H9 (cell line): ENCODE measurements around the gene DENND1C. TPM values are rescaled to one million over a fixed set of nuclear protein-coding genes. Genes with fewer than 3 reads are reported as not detected.
A peak's percentile ranks its signal among the peaks of the same experiment; 100 is the strongest.

Source experiments
- DNase-seq: peaks from one replicate; pipeline ENCODE4 v3.0.0-alpha.2; 2017
- H2AFZ ChIP-seq: one replicate; pipeline ENCODE4 v1.6.1; 2013; ENCODE audit warnings: mild to moderate bottlenecking, low read length, control low read depth, moderate library complexity
- H2AK5ac ChIP-seq: 2 replicates; pipeline ENCODE4 v1.6.1; 2013; ENCODE audit warnings: low read length, control low read depth, mixed read lengths; ENCODE audit not compliant: insufficient read length
- H2BK120ac ChIP-seq: one replicate; pipeline ENCODE4 v1.6.1; 2013; ENCODE audit warnings: low read depth, mild to moderate bottlenecking, low read length, control low read depth, inconsistent platforms; ENCODE audit not compliant: poor library complexity, severe bottlenecking
- H2BK12ac ChIP-seq: 2 replicates; pipeline ENCODE4 v1.6.1; 2013; ENCODE audit warnings: low read length, control low read depth, mixed read lengths, low read depth; ENCODE audit not compliant: insufficient read length
- H2BK15ac ChIP-seq: 2 replicates; pipeline ENCODE4 v1.6.1; 2013; ENCODE audit warnings: low read depth, low read length, control low read depth
- H2BK20ac ChIP-seq: one replicate; pipeline ENCODE4 v1.6.1; 2013; ENCODE audit warnings: low read depth, mild to moderate bottlenecking, low read length, control low read depth, inconsistent platforms; ENCODE audit not compliant: poor library complexity, severe bottlenecking
- H2BK5ac ChIP-seq: 2 replicates; pipeline ENCODE4 v1.6.1; 2013; ENCODE audit warnings: low read length, control low read depth, mixed read lengths; ENCODE audit not compliant: insufficient read length
- H3K14ac ChIP-seq: 2 replicates; pipeline ENCODE4 v1.6.1; 2013; ENCODE audit warnings: low read length, control low read depth; ENCODE audit not compliant: insufficient read depth
- H3K18ac ChIP-seq: 2 replicates; pipeline ENCODE4 v1.6.1; 2013; ENCODE audit warnings: low read depth, mild to moderate bottlenecking, mixed read lengths, low read length, control low read depth; ENCODE audit not compliant: insufficient read length
- H3K23ac ChIP-seq: 2 replicates; pipeline ENCODE4 v1.6.1; 2013; ENCODE audit warnings: low read length, control low read depth, mixed read lengths, low read depth; ENCODE audit not compliant: insufficient read length
- H3K23me2 ChIP-seq: 2 replicates; pipeline ENCODE4 v1.6.1; 2013; ENCODE audit warnings: low read depth, mild to moderate bottlenecking, mixed read lengths, low read length, control low read depth; ENCODE audit not compliant: insufficient read length, poor library complexity, severe bottlenecking
- H3K27ac ChIP-seq: 2 replicates; pipeline ENCODE4 v1.5.1; 2013; ENCODE audit warnings: low read length, control low read depth, mixed read lengths, low read depth; ENCODE audit not compliant: insufficient read length
- H3K27me3 ChIP-seq: 2 replicates; pipeline ENCODE4 v1.6.1; 2013; ENCODE audit warnings: low read length, control low read depth, inconsistent platforms; ENCODE audit not compliant: insufficient read depth
- H3K4ac ChIP-seq: 2 replicates; pipeline ENCODE4 v1.6.1; 2013; ENCODE audit warnings: low read depth, mild to moderate bottlenecking, control low read depth, inconsistent platforms, low read length, moderate library complexity
- H3K4me1 ChIP-seq: 2 replicates; pipeline ENCODE4 v1.6.1; 2013; ENCODE audit warnings: low read length, control low read depth, inconsistent platforms; ENCODE audit not compliant: insufficient read depth
- H3K4me2 ChIP-seq: 2 replicates; pipeline ENCODE4 v1.6.1; 2013; ENCODE audit warnings: low read length, control low read depth, mixed read lengths; ENCODE audit not compliant: insufficient read length, insufficient read depth
- H3K56ac ChIP-seq: 2 replicates; pipeline ENCODE4 v1.6.1; 2013; ENCODE audit warnings: low read depth, mild to moderate bottlenecking, mixed read lengths, low read length, control low read depth; ENCODE audit not compliant: insufficient read length
- H3K79me1 ChIP-seq: 2 replicates; pipeline ENCODE4 v1.6.1; 2013; ENCODE audit warnings: low read depth, mild to moderate bottlenecking, moderate library complexity, low read length, control low read depth, inconsistent platforms; ENCODE audit not compliant: insufficient read depth, poor library complexity, severe bottlenecking
- H3K79me2 ChIP-seq: 2 replicates; pipeline ENCODE4 v1.6.1; 2013; ENCODE audit warnings: low read length, control low read depth, inconsistent platforms; ENCODE audit not compliant: insufficient read depth
- H3K9ac ChIP-seq: 2 replicates; pipeline ENCODE4 v1.6.1; 2013; ENCODE audit warnings: low read length, control low read depth, mixed read lengths; ENCODE audit not compliant: insufficient read length; ENCODE audit errors: extremely low read depth
- H3K9me3 ChIP-seq: one replicate; pipeline ENCODE4 v1.6.1; 2013; ENCODE audit warnings: low read depth, low read length, inconsistent platforms; ENCODE audit not compliant: control insufficient read depth
- H3T11ph ChIP-seq: one replicate; pipeline ENCODE4 v1.6.1; 2013; ENCODE audit warnings: mild to moderate bottlenecking, low read length, control low read depth, inconsistent platforms
- H4K20me1 ChIP-seq: one replicate; pipeline ENCODE4 v1.6.1; 2013; ENCODE audit not compliant: control insufficient read depth, insufficient read length, insufficient read depth
- H4K5ac ChIP-seq: 2 replicates; pipeline ENCODE4 v1.6.1; 2013; ENCODE audit warnings: low read depth, mild to moderate bottlenecking, mixed read lengths, low read length, control low read depth; ENCODE audit not compliant: insufficient read length
- H4K8ac ChIP-seq: replicated peaks from 2 replicates; pipeline ENCODE4 v1.6.1; 2013; ENCODE audit warnings: low read length, control low read depth, mixed read lengths, low read depth; ENCODE audit not compliant: insufficient read length
- H4K91ac ChIP-seq: 2 replicates; pipeline ENCODE4 v1.6.1; 2013; ENCODE audit warnings: low read depth, mild to moderate bottlenecking, moderate library complexity, mixed read lengths, low read length, control low read depth; ENCODE audit not compliant: insufficient read length
- H3K27ac Mint-ChIP-seq, 3 experiments: 2 replicates in 2 of 3; 3 replicates in 1 of 3; pipeline ENCODE4 v1.8.0; 2020 to 2021; ENCODE audit warnings: mixed read lengths in 3 of 3, mild to moderate bottlenecking in 1 of 3, moderate library complexity in 1 of 3
- H3K27me3 Mint-ChIP-seq: 2 replicates; pipeline ENCODE4 v1.8.0; 2021; ENCODE audit warnings: low read depth, mild to moderate bottlenecking, moderate library complexity, mixed read lengths
- H3K36me3 Mint-ChIP-seq, 3 experiments: 2 replicates in 2 of 3; 3 replicates in 1 of 3; pipeline ENCODE4 v1.8.0; 2020 to 2021; ENCODE audit warnings: low read depth in 3 of 3, mixed read lengths in 3 of 3; ENCODE audit not compliant: insufficient read depth in 1 of 3
- H3K4me1 Mint-ChIP-seq, 2 experiments: 2 replicates each; pipeline ENCODE4 v1.8.0; 2020; ENCODE audit warnings: mixed read lengths in 2 of 2
- H3K4me3 Mint-ChIP-seq, 2 experiments: 2 replicates in 1 of 2; 3 replicates in 1 of 2; pipeline ENCODE4 v1.8.0; 2020 to 2021; ENCODE audit warnings: mild to moderate bottlenecking in 2 of 2, mixed read lengths in 2 of 2, moderate library complexity in 1 of 2
- H3K9me3 Mint-ChIP-seq, 2 experiments: 2 replicates in 1 of 2; 3 replicates in 1 of 2; pipeline ENCODE4 v1.8.0; 2020; ENCODE audit warnings: mild to moderate bottlenecking in 2 of 2, mixed read lengths in 2 of 2, moderate library complexity in 1 of 2
- CTCF ChIP-seq: fragments of 200-600 bp; sonication (generic); conservative IDR thresholded peaks from 3 replicates; pipeline ENCODE4 v1.8.0; 2021; ENCODE audit warnings: antibody characterized with exemption, mild to moderate bottlenecking
- WGBS: extraction: QIAGEN DNeasy Blood & Tissue Kit; methylation state at CpG from one replicate; pipeline ENCODE4 v1.1.7; 2013; ENCODE audit warnings: missing lambda C conversion rate, low lambda C conversion rate, mixed read lengths; ENCODE audit not compliant: insufficient read length; ENCODE audit errors: extremely low coverage; 5-methylcytosine and 5-hydroxymethylcytosine counted together
- total RNA-seq: library from RNA; stranded (reverse); gene quantifications from 2 replicates; pipeline ENCODE4 v1.2.1, GENCODE V29; 2021

Gene DENND1C
- total RNA-seq, 1 experiment from 2014 or later = 2.4 TPM

- Histone ChIP-seq H2BK5ac (no peak within 1 kb of the TSS), H3K79me2 (no peaks in the 10 kb centered on the region), H3K4me1 (no peaks in the 10 kb centered on the region), H4K8ac (no peak within 1 kb of the TSS), H2BK12ac (no peak within 1 kb of the TSS), H3K4me2 (peak within 1 kb of the TSS; percentile 50), H2BK120ac (no peak within 1 kb of the TSS), H4K91ac (no peak within 1 kb of the TSS), H2AFZ (no peak within 1 kb of the TSS), H3T11ph (no peak within 1 kb of the TSS), H3K9ac (no peak within 1 kb of the TSS), H3K14ac (peak within 1 kb of the TSS; percentile 8; the same call in 1 of the 2 replicates), H3K4ac (no peak within 1 kb of the TSS), H3K27ac (no peak within 1 kb of the TSS), H4K20me1 (no peaks in the 10 kb centered on the region), H2AK5ac (no peak within 1 kb of the TSS), H3K23me2 (peaks cover 9% of the 10 kb centered on the region), H2BK15ac (no peak within 1 kb of the TSS), H3K56ac (no peak within 1 kb of the TSS), H3K27me3 (no peaks in the 10 kb centered on the region), H3K18ac (peak within 1 kb of the TSS; percentile 7), H3K79me1 (no peaks in the 10 kb centered on the region), H3K9me3 (no peaks in the 10 kb centered on the region), H4K5ac (no peak within 1 kb of the TSS), H3K23ac (no peak within 1 kb of the TSS), H2BK20ac (no peak within 1 kb of the TSS)
- peaks cover 0 to 9% (median 4%) of the 10 kb centered on the region in 3 experiments; a peak in 5 of 7 replicates for H3K36me3 Mint-ChIP-seq
- DNase-seq = peak; percentile 61
- no peak within 1 kb of the TSS for H3K27ac Mint-ChIP-seq
- TF ChIP-seq CTCF = peak; percentile 18; the same call in 1 of the 3 replicates
- peaks cover 28% of the 10 kb centered on the region for H3K27me3 Mint-ChIP-seq
- H3K4me3 Mint-ChIP-seq = peak within 1 kb of the TSS; percentile 76 to 94
- no peaks in the 10 kb centered on the region for H3K9me3 Mint-ChIP-seq
- no CpG with 5 or more reads among the region's 71 CpGs for WGBS
- peaks cover 7 to 9% of the 10 kb centered on the region in 2 experiments for H3K4me1 Mint-ChIP-seq
Measured at GRCh38 chr19:6501740-6502648, 20.4 kb upstream of the DENND1C start, which contains the start of gene TUBB4A. Gene TUBB4A (minus strand): TSS chr19:6502309. CDS start chr19:6502212, 97 bp downstream.
